K562 (cell line): ENCODE results near the gene PCDHGA7. TPM values are rescaled to one million over a fixed set of nuclear protein-coding genes. Genes with fewer than 3 reads are reported as not detected.

Experiments used
- DDX20 ChIP-seq: fragments of 450-650 bp; IDR thresholded peaks from 2 replicates; pipeline ENCODE4 v1.6.1; 2016; ENCODE audit warnings: missing genetic modification characterization, low read depth, mild to moderate bottlenecking, missing compliant biosample characterization, moderate library complexity
- EP300 ChIP-seq: IDR thresholded peaks from 2 replicates; pipeline ENCODE4 v1.6.1; 2012; ENCODE audit warnings: low read length, improper control_type of control experiment
- KDM5B ChIP-seq: fragments of 200-600 bp; sonication (generic); IDR thresholded peaks from 2 replicates; pipeline ENCODE4 v1.6.1; 2012; ENCODE audit warnings: low read depth, mild to moderate bottlenecking, moderate library complexity, low read length, control low read depth, inconsistent platforms; ENCODE audit not compliant: insufficient replicate concordance
- SNIP1 ChIP-seq: fragments of 450-650 bp; IDR thresholded peaks from 2 replicates; pipeline ENCODE4 v1.7.1; 2017; ENCODE audit warnings: low read depth, mild to moderate bottlenecking
- ZNF212 ChIP-seq: fragments of 450-650 bp; formaldehyde crosslinking; IDR thresholded peaks from 2 replicates; pipeline ENCODE4 v1.4.0; 2020; ENCODE audit warnings: mild to moderate bottlenecking
- ZZZ3 ChIP-seq: fragments of 450-650 bp; IDR thresholded peaks from 2 replicates; pipeline ENCODE4 v1.6.1; 2016; ENCODE audit warnings: antibody characterized with exemption, mild to moderate bottlenecking, moderate library complexity
- polyA plus RNA-seq, 8 experiments: library from polyadenylated mRNA; depleted of rRNA in 4 of 8; stranded (reverse) in 5 of 8; unstranded in 3 of 8; fragments of >200 nt; fragmentation: Nextera tagmentation in 2 of 8; fragmentation: Illumina TruSeq in 1 of 8; extraction: Ambion mirVana in 2 of 8; extraction: Trizol in 1 of 8; gene quantifications; 2 replicates each; pipeline versions ENCODE4 v1.2.1 to v1.2.3, GENCODE V29; 2011 to 2014; ENCODE audit warnings: inconsistent platforms in 1 of 8, missing spikeins in 1 of 8
- total RNA-seq, 7 experiments: library from RNA; depleted of rRNA in 6 of 7; stranded (reverse); fragments of >200 nt in 6 of 7; fragmentation: Illumina TruSeq in 2 of 7; extraction: Trizol in 2 of 7; gene quantifications; 2 replicates each; pipeline versions ENCODE4 v1.2.1 to v1.2.3, GENCODE V29; 2011 to 2021; ENCODE audit warnings: low replicate concordance in 1 of 7
- TF ChIP-seq, protein P1 (sequence below): fragments of 250-450 bp; sonication (Bioruptor Pico); IDR thresholded peaks from 2 replicates; pipeline ENCODE4 v1.4.0; 2020

PCDHGA7 gene
- total and polyA plus RNA-seq, 9 of the 15 experiments (the other 6 are each of a cell fraction or from before 2014, with no cell fraction given), result 0.03 to 0.11 (median 0.06) TPM; not detected in 5

DNA sequence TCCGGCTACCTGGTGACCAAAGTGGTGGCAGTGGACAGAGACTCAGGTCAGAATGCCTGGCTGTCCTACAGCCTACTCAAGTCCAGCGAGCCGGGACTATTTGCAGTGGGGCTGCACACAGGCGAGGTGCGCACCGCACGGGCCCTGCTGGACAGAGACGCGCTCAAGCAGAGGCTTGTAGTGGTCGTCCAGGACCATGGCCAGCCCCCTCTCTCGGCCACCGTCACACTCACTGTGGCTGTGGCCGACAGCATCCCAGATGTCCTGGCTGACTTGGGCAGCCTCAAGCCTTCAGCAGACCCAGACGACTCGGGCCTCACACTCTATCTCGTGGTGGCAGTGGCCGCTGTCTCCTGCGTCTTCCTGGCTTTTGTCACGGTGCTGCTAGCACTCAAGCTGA is 25.6 kb upstream of the PCDHGA7 start (continued):
- TF ChIP-seq, protein P1, sequence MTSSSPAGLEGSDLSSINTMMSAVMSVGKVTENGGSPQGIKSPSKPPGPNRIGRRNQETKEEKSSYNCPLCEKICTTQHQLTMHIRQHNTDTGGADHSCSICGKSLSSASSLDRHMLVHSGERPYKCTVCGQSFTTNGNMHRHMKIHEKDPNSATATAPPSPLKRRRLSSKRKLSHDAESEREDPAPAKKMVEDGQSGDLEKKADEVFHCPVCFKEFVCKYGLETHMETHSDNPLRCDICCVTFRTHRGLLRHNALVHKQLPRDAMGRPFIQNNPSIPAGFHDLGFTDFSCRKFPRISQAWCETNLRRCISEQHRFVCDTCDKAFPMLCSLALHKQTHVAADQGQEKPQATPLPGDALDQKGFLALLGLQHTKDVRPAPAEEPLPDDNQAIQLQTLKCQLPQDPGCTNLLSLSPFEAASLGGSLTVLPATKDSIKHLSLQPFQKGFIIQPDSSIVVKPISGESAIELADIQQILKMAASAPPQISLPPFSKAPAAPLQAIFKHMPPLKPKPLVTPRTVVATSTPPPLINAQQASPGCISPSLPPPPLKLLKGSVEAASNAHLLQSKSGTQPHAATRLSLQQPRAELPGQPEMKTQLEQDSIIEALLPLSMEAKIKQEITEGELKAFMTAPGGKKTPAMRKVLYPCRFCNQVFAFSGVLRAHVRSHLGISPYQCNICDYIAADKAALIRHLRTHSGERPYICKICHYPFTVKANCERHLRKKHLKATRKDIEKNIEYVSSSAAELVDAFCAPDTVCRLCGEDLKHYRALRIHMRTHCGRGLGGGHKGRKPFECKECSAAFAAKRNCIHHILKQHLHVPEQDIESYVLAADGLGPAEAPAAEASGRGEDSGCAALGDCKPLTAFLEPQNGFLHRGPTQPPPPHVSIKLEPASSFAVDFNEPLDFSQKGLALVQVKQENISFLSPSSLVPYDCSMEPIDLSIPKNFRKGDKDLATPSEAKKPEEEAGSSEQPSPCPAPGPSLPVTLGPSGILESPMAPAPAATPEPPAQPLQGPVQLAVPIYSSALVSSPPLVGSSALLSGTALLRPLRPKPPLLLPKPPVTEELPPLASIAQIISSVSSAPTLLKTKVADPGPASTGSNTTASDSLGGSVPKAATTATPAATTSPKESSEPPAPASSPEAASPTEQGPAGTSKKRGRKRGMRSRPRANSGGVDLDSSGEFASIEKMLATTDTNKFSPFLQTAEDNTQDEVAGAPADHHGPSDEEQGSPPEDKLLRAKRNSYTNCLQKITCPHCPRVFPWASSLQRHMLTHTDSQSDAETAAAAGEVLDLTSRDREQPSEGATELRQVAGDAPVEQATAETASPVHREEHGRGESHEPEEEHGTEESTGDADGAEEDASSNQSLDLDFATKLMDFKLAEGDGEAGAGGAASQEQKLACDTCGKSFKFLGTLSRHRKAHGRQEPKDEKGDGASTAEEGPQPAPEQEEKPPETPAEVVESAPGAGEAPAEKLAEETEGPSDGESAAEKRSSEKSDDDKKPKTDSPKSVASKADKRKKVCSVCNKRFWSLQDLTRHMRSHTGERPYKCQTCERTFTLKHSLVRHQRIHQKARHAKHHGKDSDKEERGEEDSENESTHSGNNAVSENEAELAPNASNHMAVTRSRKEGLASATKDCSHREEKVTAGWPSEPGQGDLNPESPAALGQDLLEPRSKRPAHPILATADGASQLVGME (CRISPR knock-in tag), result 0 out of 2 replicates have a peak, but pooled peaks have one; percentile 37
- TF ChIP-seq ZNF212 (CRISPR knock-in tag) (no peak), KDM5B (no peak), EP300 (no peak), SNIP1 (no peak), ZZZ3 (no peak), DDX20 (tag) (no peak)
